ENCODE data around the gene SPRR1A. TPM values are rescaled to one million over a fixed set of nuclear protein-coding genes. Genes with fewer than 3 reads are reported as not detected.

Gene SPRR1A
- total RNA-seq, 4 donors from 2014 or later: not detected

- WGBS, 2 donors (ENCODE audit: low coverage in 1 of 2): 56 to 58% methylated on average over 1 of the region's 1 CpG
- H3K9me3 ChIP-seq: no peaks in the 10 kb centered on the region
Observed at GRCh38 chr1:153028766-153029165, 44.9 kb downstream of the SPRR1A start.

GRCh38 chr1:153030895-153031294 is 47.0 kb downstream of the SPRR1A start, which contains the start of gene SPRR1B:
TSS of gene SPRR1B (plus strand) at chr1:153031203. CDS start at chr1:153032346, 1,143 bp downstream.
- no peaks in the 10 kb centered on the region for H3K9me3 ChIP-seq
- no peaks in the 10 kb centered on the region for H3K36me3 ChIP-seq
- no peaks in the 10 kb centered on the region for H3K27me3 ChIP-seq
- no peaks in the 10 kb centered on the region for H3K4me1 ChIP-seq
- no peak within 1 kb of the TSS for H3K27ac ChIP-seq
- H3K4me3 ChIP-seq: no peak within 1 kb of the TSS
- TF ChIP-seq EP300 (IDR thresholded peaks at IDR 0.05) (no peak), POLR2AphosphoS5 (IDR thresholded peaks at IDR 0.05) (no peak), CTCF (IDR thresholded peaks at IDR 0.05) (no peak), POLR2A (IDR thresholded peaks at IDR 0.05) (no peak)
- no peak for ATAC-seq

More at GRCh38 chr1:153028766-153029165, 44.9 kb downstream of the SPRR1A start:
- Histone ChIP-seq H3K4me3 (no peak overlapping the region), H3K4me1 (no peaks in the 10 kb centered on the region), H3K27ac (no peak overlapping the region), H3K27me3 (no peaks in the 10 kb centered on the region), H3K36me3 (no peaks in the 10 kb centered on the region)
- ATAC-seq: no peak
- TF ChIP-seq CTCF (IDR thresholded peaks at IDR 0.05): no peak
- no peak for TF ChIP-seq POLR2A (IDR thresholded peaks at IDR 0.05)
- no peak for TF ChIP-seq POLR2AphosphoS5 (IDR thresholded peaks at IDR 0.05)
- no peak for TF ChIP-seq EP300 (IDR thresholded peaks at IDR 0.05)

DNA sequence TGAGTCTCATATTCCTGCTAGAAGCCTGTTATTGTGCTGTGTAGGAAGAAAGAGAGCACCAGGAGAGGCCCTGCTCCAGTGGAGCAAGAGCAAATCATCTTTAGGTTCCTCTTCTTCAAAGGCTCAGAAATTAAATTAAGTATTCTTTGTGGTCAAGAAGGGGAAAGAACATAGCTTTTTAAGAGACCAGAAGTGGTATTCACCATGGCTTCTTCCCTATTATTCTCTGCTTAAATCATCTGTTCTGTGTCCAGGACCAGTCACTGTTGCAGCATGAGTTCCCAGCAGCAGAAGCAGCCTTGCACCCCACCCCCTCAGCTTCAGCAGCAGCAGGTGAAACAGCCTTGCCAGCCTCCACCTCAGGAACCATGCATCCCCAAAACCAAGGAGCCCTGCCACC is 48.2 kb downstream of the SPRR1A start:
- Histone ChIP-seq H3K9me3 (no peaks in the 10 kb centered on the region), H3K4me1 (no peaks in the 10 kb centered on the region), H3K36me3 (no peaks in the 10 kb centered on the region), H3K4me3 (no peak overlapping the region), H3K27ac (no peak overlapping the region), H3K27me3 (no peaks in the 10 kb centered on the region)
- TF ChIP-seq CTCF (IDR thresholded peaks at IDR 0.05): no peak
- no peak for TF ChIP-seq POLR2AphosphoS5 (IDR thresholded peaks at IDR 0.05)
- TF ChIP-seq EP300 (IDR thresholded peaks at IDR 0.05): no peak
- no peak for TF ChIP-seq POLR2A (IDR thresholded peaks at IDR 0.05)
- ATAC-seq: no peak

DNA sequence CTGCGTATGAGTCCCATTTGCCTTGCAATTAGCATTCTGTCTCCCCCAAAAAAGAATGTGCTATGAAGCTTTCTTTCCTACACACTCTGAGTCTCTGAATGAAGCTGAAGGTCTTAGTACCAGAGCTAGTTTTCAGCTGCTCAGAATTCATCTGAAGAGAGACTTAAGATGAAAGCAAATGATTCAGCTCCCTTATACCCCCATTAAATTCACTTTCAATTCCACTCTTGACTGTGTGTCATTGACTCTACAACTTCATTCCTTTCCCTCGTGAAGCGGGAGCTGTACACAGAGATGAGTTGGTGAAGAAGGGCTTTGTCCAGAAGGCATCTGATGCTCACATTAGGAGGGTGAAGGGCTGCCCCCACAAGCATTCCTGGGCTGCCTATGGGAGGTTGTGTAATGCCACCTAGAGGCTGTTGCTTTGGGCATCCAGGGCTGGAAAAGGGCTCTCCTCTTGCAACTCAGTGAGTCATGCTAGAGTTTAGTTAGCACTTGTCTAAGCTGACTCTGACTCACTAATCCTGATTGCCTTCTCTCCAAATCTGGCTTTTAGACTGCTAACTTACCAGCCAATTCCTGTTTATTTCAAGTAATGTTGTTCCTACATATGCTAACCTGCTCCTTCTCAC is 48.9 kb downstream of the SPRR1A start:
- Histone ChIP-seq H3K27me3 (no peaks in the 10 kb centered on the region), H3K9me3 (no peaks in the 10 kb centered on the region), H3K4me3 (no peak overlapping the region), H3K4me1 (no peaks in the 10 kb centered on the region), H3K27ac (no peak overlapping the region), H3K36me3 (no peaks in the 10 kb centered on the region)
- TF ChIP-seq POLR2A (IDR thresholded peaks at IDR 0.05) (no peak), CTCF (IDR thresholded peaks at IDR 0.05) (no peak)
- 16 to 38% methylated on average over 2 to 3 of the region's 3 CpGs for WGBS, 2 donors (ENCODE audit: low coverage in 1 of 2)
- no peak for ATAC-seq

- Histone ChIP-seq H3K27ac (no peak overlapping the region), H3K36me3 (no peaks in the 10 kb centered on the region), H3K4me3 (no peak overlapping the region), H3K4me1 (no peaks in the 10 kb centered on the region), H3K27me3 (no peaks in the 10 kb centered on the region), H3K9me3 (no peaks in the 10 kb centered on the region)
- 82 to 100% methylated on average over 1 of the region's 1 CpG for WGBS, 2 donors (ENCODE audit: low coverage in 1 of 2)
- no peak for TF ChIP-seq POLR2AphosphoS5 (IDR thresholded peaks at IDR 0.05)
- no peak for TF ChIP-seq POLR2A (IDR thresholded peaks at IDR 0.05)
- no peak for TF ChIP-seq CTCF (IDR thresholded peaks at IDR 0.05)
- no peak for TF ChIP-seq EP300 (IDR thresholded peaks at IDR 0.05)
- no peak for ATAC-seq
Observed at GRCh38 chr1:153035211-153035610, 51.3 kb downstream of the SPRR1A start.

All from gastroesophageal sphincter (tissue), 4 donors.